Dedifferentiated amniotic fluid mesenchymal stem cell (primary cell): ENCODE data around the gene MXI1.
"Not testable (repeated sequence)": the region's sequence is repeated elsewhere in the genome, so short reads cannot be mapped to it uniquely, and the experiment has no call there.

Experiments
- DNase-seq: peaks from one replicate; pipeline ENCODE4 v3.0.0-alpha.2; 2016; ENCODE audit errors: extremely low spot score

The MXI1 gene

DNA sequence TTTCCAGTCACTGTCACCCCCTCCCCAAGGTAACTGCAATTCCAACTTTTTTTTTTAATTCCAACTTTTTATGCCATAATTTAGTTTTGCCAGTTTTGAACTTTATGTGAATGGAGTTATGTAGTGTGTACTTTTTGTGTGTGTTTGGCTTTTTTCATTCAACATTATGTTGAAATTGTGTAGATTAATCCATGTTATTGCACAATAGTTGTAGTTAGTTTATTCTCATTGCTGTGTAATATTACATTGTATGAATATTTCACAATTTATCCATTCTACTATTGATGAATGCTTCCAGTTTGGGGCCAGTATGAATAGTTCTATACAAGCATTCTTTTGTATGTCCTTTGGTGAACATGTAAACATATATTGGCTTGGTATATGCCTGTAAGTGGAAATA, 32.5 kb downstream of the MXI1 start:
- DNase-seq, result no peak

DNA sequence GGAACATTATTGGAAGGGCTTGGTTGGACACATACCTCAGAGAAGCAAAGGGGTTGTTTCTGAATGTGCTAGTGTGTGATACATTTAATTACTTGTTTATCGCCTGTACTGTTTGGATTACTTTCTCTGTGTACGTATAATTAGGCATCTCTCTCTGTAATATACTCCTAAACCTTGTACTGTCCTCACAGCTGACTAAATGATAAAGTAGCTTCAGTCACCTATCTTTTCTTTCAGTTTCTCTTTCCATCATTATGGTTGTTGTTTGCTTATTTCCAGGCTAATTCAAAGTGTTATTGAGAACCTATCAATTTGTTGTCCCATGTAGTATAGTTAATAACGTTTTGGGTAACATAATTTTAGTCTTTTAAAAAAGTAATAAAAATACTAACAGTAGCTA, 34.0 kb downstream of the MXI1 start:
- no peak for DNase-seq

GRCh38 chr10:110241841-110242240, 34.4 kb downstream of the MXI1 start:
- no peak for DNase-seq

DNA sequence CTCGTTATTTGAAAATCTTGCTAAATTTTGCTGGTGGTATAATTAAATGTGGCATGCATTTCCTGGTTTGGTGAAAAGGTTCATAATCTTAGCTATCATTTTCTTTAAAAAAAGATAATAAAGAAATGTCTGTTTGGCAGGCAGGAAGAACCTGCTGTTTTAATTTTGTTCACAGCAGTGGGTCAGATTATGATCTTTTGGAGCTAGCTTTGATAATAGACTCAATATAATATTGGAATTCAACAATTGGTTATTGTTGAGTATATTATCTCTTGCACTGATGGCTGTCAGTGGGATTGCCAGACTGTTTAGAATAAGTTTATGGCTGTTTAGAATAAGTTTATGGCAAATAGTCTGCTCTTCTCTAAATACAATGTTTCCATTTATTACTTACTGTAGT, 35.1 kb downstream of the MXI1 start:
- DNase-seq, result no peak

- DNase-seq, result no peak
Observed at GRCh38 chr10:110244550-110244949, 37.1 kb downstream of the MXI1 start.

DNA sequence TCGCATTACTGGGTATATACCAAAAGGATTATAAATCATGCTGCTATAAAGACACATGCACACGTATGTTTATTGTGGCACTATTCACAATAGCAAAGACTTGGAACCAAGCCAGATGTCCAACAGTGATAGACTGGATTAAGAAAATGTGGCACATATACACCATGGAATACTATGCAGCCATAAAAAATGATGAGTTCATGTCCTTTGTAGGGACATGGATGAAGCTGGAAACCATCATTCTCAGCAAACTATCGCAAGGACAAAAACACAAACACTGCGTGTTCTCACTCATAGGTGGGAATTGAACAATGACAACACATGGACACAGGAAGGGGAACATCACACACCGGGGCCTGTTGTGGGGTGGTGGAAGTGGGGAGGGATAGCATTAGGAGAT, 40.4 kb downstream of the MXI1 start:
- not testable (repeated sequence) for DNase-seq

- DNase-seq, result not testable (repeated sequence)
Observed at GRCh38 chr10:110249489-110249888, 42.1 kb downstream of the MXI1 start.

DNA sequence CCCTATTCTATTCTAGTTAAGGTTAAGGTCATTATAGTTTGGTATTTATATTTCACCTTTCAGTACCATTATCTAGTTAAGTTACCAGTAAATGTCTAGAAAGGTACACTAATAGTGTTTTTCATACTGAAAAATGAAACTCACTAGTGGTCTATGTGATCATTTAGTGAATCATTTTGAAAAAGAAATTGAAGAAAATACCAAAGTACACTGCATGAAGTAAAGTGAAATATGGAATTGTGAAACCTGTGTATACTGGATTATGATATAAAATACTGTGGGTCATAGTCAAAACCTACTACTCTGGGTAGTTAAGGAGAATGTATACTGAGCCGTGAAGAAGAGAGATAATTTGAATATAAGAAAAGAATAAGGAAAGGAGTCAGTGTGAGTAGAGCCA, 44.0 kb downstream of the MXI1 start:
- not testable (repeated sequence) for DNase-seq

GRCh38 chr10:110252151-110252550, 44.7 kb downstream of the MXI1 start:
- DNase-seq, result no peak

GRCh38 chr10:110254467-110254866, 47.1 kb downstream of the MXI1 start:
- no peak for DNase-seq

DNA sequence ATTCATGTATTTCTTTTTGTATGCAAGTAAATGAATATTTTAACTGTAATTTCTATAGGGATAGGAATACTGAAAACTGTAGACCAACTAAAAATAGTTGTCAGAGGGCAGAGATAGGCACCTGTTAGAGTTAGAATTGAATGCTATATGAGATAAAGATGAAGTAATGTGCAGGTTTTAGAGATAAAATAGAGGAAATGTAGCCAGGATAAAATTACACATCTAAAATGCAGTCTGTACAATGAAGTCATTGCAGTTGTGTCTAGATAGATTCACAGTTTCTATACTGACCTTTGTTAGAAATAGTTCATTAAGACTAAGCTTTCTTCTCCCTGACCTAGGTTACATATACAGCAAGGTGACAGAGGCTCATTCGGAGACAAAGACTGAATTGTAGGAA, 51.1 kb downstream of the MXI1 start:
- DNase-seq, result no peak

DNA sequence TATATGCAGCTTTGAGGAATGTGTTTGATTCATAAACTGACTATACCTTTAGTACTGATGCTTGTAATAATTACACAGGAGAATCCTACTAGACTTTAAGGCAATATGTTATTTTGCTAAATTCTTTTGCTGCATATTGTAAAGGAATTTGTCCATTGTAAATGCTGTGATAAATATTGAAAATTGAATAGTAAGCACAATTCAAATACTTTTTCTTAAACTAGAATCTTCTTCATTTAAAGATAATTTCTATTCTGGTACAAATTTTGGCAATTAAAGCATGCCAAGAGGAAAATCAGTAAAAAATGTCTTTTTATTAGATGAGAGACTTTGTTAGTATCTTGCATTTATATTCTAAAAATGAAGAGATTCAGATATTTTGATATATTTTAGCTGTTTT, 51.9 kb downstream of the MXI1 start:
- DNase-seq, result no peak

DNA sequence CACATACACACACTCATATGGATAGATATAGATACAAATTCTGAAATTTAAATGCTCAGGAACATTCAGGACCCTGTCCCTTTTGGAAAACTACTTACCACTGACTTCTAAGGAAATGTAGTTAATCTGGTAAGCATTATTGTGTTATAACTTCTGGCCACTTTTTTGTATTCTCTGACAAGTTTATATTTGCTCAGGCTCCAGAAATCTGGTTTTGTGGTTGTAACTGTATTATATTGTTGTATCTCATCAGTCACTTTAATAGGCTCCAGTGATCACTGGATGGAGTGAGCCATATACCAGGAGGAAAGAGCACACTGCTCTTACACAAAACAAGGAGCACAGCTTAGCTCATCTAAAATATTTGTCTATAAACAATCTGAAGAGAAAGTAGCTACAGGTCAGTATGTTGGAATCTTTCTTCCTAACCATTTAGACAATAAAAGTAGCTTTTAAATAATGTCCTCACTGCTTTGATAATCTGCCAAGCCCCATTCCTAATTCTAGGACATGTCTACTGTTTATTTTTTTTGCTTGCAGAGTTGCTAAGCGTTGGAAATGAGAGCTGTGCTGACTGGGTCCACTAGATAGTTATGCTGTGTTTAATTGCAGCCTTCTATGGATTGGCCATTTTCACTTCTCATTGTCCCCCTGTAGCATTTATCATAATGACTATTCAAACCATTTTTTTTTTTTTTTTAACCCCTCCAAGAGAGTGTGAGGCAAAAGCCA, 53.5 kb downstream of the MXI1 start:
- no peak for DNase-seq

- no peak for DNase-seq
Observed at GRCh38 chr10:110263164-110263563, 55.8 kb downstream of the MXI1 start.

DNA sequence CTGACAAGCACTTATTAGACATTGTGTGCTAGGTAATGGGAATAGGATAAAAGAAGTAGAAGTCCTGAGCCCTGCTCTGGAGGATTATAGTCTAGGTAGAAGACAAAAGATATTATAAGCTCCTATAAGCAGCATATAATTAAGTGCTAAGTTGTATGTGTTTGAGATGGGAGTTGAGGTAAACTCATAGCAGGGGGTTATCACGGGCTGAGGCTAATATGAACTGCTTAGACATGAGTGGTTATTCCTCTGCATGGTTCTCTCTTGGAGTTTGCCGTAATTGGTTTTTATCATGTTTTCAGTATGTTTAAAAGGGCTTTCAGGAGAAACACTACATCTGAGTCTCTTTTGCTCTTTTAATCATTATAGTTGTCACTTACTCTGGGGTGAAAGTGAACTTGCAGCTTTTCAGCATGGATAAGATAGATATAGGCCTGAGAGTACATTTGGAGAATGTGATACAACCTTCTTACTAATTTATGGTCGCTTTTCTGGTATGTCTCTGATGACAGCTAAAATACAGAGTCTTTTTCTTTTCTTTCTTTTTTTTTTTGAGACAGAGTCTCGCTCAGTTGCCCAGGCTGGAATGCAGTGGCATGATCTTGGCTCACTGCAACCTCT, 58.3 kb downstream of the MXI1 start:
- no peak for DNase-seq

GRCh38 chr10:110267276-110267675, 59.9 kb downstream of the MXI1 start:
- no peak for DNase-seq

DNA sequence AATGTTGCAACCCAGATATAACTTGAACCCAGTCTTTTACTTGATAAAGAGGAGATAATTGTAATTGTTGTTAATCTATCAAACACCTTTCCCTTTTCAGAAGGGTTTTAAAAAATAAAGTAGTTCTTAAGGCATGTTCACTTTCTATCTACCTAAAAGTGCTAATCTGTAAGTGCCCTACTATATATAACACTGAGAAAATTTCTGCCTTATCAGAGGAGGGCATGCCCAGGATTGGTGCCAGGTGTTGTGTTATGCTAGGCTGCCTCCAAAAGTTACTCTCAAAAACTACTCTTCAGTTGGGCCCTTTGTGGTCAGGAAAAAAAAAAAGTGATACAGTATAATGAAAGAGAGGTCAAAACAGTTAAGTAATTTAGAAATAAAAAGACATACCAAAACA, 61.0 kb downstream of the MXI1 start:
- DNase-seq, result no peak

- no peak for DNase-seq
Observed at GRCh38 chr10:110268971-110269370, 61.6 kb downstream of the MXI1 start.

DNA sequence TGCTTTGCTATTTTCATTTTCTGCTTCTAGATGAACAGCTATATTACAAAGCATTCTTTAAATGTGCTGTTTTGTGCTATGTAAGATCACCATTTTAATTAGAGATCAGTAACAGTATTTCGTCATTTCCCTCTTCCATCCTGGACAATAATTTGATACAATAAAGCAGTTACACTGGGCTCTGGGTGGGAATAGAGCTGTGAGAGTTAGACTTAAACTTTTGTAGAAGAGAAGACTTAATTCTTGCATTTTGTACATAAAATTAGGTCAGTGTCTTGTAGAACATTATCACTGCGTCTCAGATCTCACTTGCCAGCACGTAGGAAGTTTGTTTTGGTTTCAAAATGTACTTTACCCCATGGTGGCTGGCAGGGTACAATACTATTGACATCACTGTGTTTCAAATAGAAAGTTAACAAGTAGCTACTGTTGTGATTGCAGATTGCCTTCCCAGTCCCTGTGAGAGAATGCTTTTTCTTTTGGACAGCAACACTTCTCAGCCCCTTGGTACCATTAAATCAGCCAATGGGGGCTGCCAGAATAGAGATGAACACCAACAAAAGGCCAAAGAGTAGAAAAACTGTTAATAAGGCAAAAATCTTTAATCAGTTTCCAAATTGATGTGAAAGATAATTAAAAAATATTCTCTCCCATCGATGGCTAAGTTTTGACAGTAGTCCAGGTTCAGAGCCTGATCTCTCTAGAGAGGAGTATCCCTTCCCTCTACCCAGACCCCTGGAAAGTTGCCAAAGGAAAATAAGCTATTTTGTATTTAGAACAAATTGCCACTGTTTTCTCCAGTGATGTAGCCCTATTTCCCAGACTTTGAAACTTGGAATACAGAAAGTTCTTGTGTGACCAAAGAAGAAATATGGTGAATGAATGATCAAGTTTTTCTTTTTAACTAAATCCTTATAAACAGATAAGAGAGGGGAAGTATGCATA, 62.2 kb downstream of the MXI1 start:
- DNase-seq, result no peak

DNA sequence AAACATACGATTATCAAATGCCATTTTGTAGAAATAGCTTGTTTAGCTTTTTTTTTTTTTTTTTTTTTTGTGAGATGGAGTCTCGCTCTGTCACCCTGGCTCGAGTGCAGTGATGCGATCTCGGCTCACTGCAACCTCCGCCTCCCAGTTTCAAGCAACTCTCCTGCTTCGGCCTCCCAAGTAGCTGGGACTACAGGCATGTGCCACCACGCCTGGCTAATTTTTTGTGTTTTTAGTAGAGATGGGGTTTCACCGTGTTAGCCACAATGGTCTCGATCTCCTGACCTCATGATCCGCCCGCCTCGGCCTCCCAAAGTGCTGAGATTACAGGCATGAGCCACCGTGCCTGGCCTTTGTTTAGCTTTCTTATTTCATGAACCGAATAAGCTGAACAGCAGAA, 65.6 kb downstream of the MXI1 start:
- not testable (repeated sequence) for DNase-seq

DNA sequence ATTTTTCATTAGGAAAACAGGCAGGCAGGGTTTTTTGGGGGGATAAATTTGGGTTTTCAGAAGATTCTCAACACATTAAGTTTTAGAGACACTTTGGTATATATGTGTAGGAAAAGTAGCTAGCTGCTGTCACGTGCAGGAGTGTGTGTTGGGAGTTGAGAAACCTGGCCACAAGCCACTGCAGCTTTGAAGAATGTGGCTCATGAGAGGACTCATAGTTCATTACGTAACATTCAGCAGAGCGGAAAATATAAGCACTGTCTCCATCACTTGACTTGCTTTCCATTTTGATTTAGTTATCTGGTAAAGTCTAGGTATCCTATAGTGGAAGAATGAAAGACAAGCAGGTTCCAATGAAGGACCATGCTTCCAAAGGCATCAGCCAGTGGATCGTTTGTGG, 66.1 kb downstream of the MXI1 start:
- no peak for DNase-seq

DNA sequence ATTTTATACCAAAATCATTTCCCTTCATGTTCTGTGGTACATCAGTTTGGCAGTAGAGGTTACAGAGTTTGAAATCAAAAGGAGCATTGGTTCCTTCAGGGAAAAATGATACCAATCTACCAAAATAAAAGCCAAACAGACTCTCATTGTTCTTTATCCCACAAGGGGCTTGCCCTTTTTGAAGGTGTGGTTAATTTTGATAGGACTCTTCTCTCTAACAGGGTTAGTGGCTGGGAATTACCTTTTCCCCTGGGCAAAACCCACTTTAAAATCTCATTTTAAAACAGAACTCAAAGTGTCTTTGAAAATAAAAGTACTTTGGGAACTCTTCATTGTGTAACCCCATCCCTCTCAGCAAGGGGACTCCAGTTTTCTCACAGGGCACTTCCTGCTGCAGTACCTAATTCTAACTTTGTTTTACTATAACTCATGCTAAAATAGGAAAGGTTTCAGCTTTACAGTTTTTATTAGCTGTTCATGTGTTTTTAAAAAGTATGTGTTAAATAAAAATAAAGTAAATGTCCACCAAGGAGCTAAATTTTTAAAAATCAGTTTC, 66.7 kb downstream of the MXI1 start:
- no peak for DNase-seq
